Measurements from ENCODE around the gene HSH2D. TPM values are rescaled to one million over a fixed set of nuclear protein-coding genes. Genes with fewer than 3 reads are reported as not detected.

HSH2D gene
- total RNA-seq, 1 donor from 2014 or later: not detected

GRCh38 chr19:16139752-16140151 is 3.7 kb upstream of the HSH2D start:
- Histone ChIP-seq H4K20me1 (ENCODE audit: low read depth) (no peaks in the 10 kb centered on the region), H3F3A (ENCODE audit: low read depth) (no peaks in the 10 kb centered on the region), H3K9me3 (ENCODE audit: low read depth) (no peaks in the 10 kb centered on the region), H3K4me3 (no peak overlapping the region), H3K9ac (no peak overlapping the region), H3K79me2 (ENCODE audit: low read depth) (no peaks in the 10 kb centered on the region), H3K4me2 (no peak overlapping the region), H3K4me1 (no peaks in the 10 kb centered on the region), H2AFZ (replicated peaks) (no peak overlapping the region), H3K27ac (no peak overlapping the region), H3K27me3 (no peaks in the 10 kb centered on the region), H3K36me3 (no peaks in the 10 kb centered on the region)
- Mint-ChIP-seq H3K4me1 (no peaks in the 10 kb centered on the region), H3K27ac (no peak overlapping the region), H3K4me3 (no peak overlapping the region), H3K9me3 (no peaks in the 10 kb centered on the region), H3K27me3 (ENCODE audit: insufficient read depth, low read depth) (peaks cover 2% of the 10 kb centered on the region), H3K36me3 (peaks cover 4% of the 10 kb centered on the region)
- DNase-seq (ENCODE audit: low spot score): no peak
- TF ChIP-seq EZH2 (IDR thresholded peaks at IDR 0.05) (no peak), EZH2phosphoT487 (IDR thresholded peaks at IDR 0.05) (no peak), CTCF (IDR thresholded peaks at IDR 0.05) (no peak)

GRCh38 chr19:16141043-16141442 is 2.4 kb upstream of the HSH2D start:
- Histone ChIP-seq H4K20me1 (ENCODE audit: low read depth) (no peaks in the 10 kb centered on the region), H3K27ac (no peak overlapping the region), H3K4me2 (no peak overlapping the region), H3F3A (ENCODE audit: low read depth) (no peaks in the 10 kb centered on the region), H3K9ac (no peak overlapping the region), H3K4me3 (no peak overlapping the region), H3K27me3 (no peaks in the 10 kb centered on the region), H3K9me3 (ENCODE audit: low read depth) (no peaks in the 10 kb centered on the region), H3K36me3 (no peaks in the 10 kb centered on the region), H2AFZ (replicated peaks) (no peak overlapping the region), H3K79me2 (ENCODE audit: low read depth) (no peaks in the 10 kb centered on the region), H3K4me1 (no peaks in the 10 kb centered on the region)
- no peak for TF ChIP-seq CTCF (IDR thresholded peaks at IDR 0.05)
- TF ChIP-seq EZH2 (IDR thresholded peaks at IDR 0.05): no peak
- no peak for TF ChIP-seq EZH2phosphoT487 (IDR thresholded peaks at IDR 0.05)
- H3K4me3 Mint-ChIP-seq: no peak overlapping the region
- no peaks in the 10 kb centered on the region for H3K9me3 Mint-ChIP-seq
- H3K4me1 Mint-ChIP-seq: no peaks in the 10 kb centered on the region
- H3K27me3 Mint-ChIP-seq (ENCODE audit: insufficient read depth, low read depth): peaks cover 2% of the 10 kb centered on the region
- no peak overlapping the region for H3K27ac Mint-ChIP-seq
- no peak for DNase-seq (ENCODE audit: low spot score)
- H3K36me3 Mint-ChIP-seq: no peaks in the 10 kb centered on the region

- Mint-ChIP-seq H3K27me3 (ENCODE audit: insufficient read depth, low read depth) (peaks cover 4% of the 10 kb centered on the region), H3K36me3 (no peaks in the 10 kb centered on the region), H3K27ac (no peak overlapping the region), H3K4me3 (no peak overlapping the region), H3K9me3 (no peaks in the 10 kb centered on the region), H3K4me1 (no peaks in the 10 kb centered on the region)
- Histone ChIP-seq H3K9me3 (ENCODE audit: low read depth) (no peaks in the 10 kb centered on the region), H3K4me2 (no peak overlapping the region), H3K4me3 (no peak overlapping the region), H3K79me2 (ENCODE audit: low read depth) (no peaks in the 10 kb centered on the region), H3K27ac (no peak overlapping the region), H3K4me1 (no peaks in the 10 kb centered on the region), H3F3A (ENCODE audit: low read depth) (no peaks in the 10 kb centered on the region), H3K27me3 (no peaks in the 10 kb centered on the region), H3K36me3 (no peaks in the 10 kb centered on the region), H2AFZ (replicated peaks) (no peak overlapping the region), H3K9ac (no peak overlapping the region), H4K20me1 (ENCODE audit: low read depth) (no peaks in the 10 kb centered on the region)
- no peak for DNase-seq (ENCODE audit: low spot score)
- no peak for TF ChIP-seq EZH2phosphoT487 (IDR thresholded peaks at IDR 0.05)
- TF ChIP-seq EZH2 (IDR thresholded peaks at IDR 0.05): no peak
Measured at GRCh38 chr19:16142032-16142580, 1.4 kb upstream of the HSH2D start.

GRCh38 chr19:16144216-16144581 is 714 bp downstream of the HSH2D start:
- no peak overlapping the region for H3K4me3 ChIP-seq
- H3K27ac ChIP-seq: no peak overlapping the region
- no peak overlapping the region for H3K4me2 ChIP-seq
- no peaks in the 10 kb centered on the region for H4K20me1 ChIP-seq (ENCODE audit: low read depth)
- no peaks in the 10 kb centered on the region for H3K4me1 ChIP-seq
- H2AFZ ChIP-seq (replicated peaks): no peak overlapping the region
- H3K27me3 ChIP-seq: no peaks in the 10 kb centered on the region
- TF ChIP-seq EZH2phosphoT487 (IDR thresholded peaks at IDR 0.05): no peak
- TF ChIP-seq CTCF (IDR thresholded peaks at IDR 0.05): no peak
- no peak for TF ChIP-seq EZH2 (IDR thresholded peaks at IDR 0.05)
- H3F3A ChIP-seq (ENCODE audit: low read depth): no peaks in the 10 kb centered on the region
- no peaks in the 10 kb centered on the region for H3K9me3 ChIP-seq (ENCODE audit: low read depth)
- H3K27me3 Mint-ChIP-seq (ENCODE audit: insufficient read depth, low read depth): peaks cover 2% of the 10 kb centered on the region
- H3K4me3 Mint-ChIP-seq: no peak overlapping the region
- no peaks in the 10 kb centered on the region for H3K4me1 Mint-ChIP-seq
- H3K9ac ChIP-seq: no peak overlapping the region
- no peak overlapping the region for H3K27ac Mint-ChIP-seq
- no peaks in the 10 kb centered on the region for H3K79me2 ChIP-seq (ENCODE audit: low read depth)
- no peaks in the 10 kb centered on the region for H3K9me3 Mint-ChIP-seq
- H3K36me3 ChIP-seq: no peaks in the 10 kb centered on the region
- DNase-seq (ENCODE audit: low spot score): no peak
- no peaks in the 10 kb centered on the region for H3K36me3 Mint-ChIP-seq

Measured in neural progenitor cell (in vitro differentiated cells).